ENCODE data around the gene FTO.
"Not testable (repeated sequence)": the region's sequence is repeated elsewhere in the genome, so short reads cannot be mapped to it uniquely, and the experiment has no call there.

The FTO gene

GRCh38 chr16:54164789-54165173 is 460.8 kb downstream of the FTO start:
- DNase-seq, result no peak

- DNase-seq, result no peak
Observed at GRCh38 chr16:54165174-54165911, 461.4 kb downstream of the FTO start.

GRCh38 chr16:54165912-54166865 is 462.2 kb downstream of the FTO start:
- no peak for DNase-seq

- DNase-seq, result no peak
Observed at GRCh38 chr16:54169112-54169511, 465.2 kb downstream of the FTO start.

GRCh38 chr16:54171626-54172537 is 467.9 kb downstream of the FTO start:
- DNase-seq, result no peak

- DNase-seq, result no peak
Observed at GRCh38 chr16:54173490-54173889, 469.5 kb downstream of the FTO start.

- no peak for DNase-seq
Observed at GRCh38 chr16:54174201-54174600, 470.2 kb downstream of the FTO start.

GRCh38 chr16:54174750-54175149 is 470.8 kb downstream of the FTO start:
- no peak for DNase-seq

GRCh38 chr16:54175169-54175551 is 471.2 kb downstream of the FTO start:
- DNase-seq, result no peak

- no peak for DNase-seq
Observed at GRCh38 chr16:54175552-54176375, 471.8 kb downstream of the FTO start.

- DNase-seq, result no peak
Observed at GRCh38 chr16:54176376-54176901, 472.5 kb downstream of the FTO start.

GRCh38 chr16:54177052-54177861 is 473.3 kb downstream of the FTO start:
- DNase-seq, result no peak

- no peak for DNase-seq
Observed at GRCh38 chr16:54177862-54178477, 474.0 kb downstream of the FTO start.

GRCh38 chr16:54178478-54178976 is 474.6 kb downstream of the FTO start:
- no peak for DNase-seq

GRCh38 chr16:54180421-54181359 is 476.7 kb downstream of the FTO start:
- no peak for DNase-seq

- DNase-seq, result not testable (repeated sequence)
Observed at GRCh38 chr16:54181683-54182329, 477.9 kb downstream of the FTO start.

- no peak for DNase-seq
Observed at GRCh38 chr16:54185045-54185444, 481.1 kb downstream of the FTO start.

- no peak for DNase-seq
Observed at GRCh38 chr16:54191163-54191562, 487.2 kb downstream of the FTO start.

All from C1 segment of cervical spinal cord (tissue), 14 donors.